ENCODE data around the gene KLHL41. TPM values are rescaled to one million over a fixed set of nuclear protein-coding genes. Genes with fewer than 3 reads are reported as not detected.

KLHL41 gene
- total and polyA plus RNA-seq, 2 of the 13 experiments (the other 11 are each of a cell fraction or from before 2014, with no cell fraction given) = 0.07 to 0.31 TPM

DNA sequence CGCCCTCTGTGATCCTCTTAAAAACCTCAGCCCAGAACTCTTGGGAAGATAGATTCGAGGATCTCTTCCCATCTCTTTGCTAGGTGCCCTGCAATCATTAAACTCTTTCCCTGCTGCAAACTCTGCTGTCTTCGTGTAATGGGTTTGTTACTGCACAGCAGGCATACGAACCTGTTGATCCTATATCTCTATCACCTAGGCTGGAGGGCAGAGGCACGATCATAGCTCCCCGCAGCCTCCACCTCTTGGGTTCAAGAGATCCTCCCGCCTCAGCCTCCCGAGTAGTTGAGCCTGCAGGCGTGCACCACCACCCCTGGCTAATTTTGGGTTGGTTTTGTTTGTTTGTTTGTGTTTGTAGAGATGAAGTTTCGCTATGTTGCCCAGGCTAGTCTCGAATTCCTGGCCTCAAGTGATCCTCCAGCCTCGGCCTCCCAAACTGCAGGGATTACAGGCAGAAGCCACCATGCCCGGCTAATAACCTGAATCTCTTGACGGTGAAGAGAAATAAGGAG is 30.7 kb upstream of the KLHL41 start (continued):
- TF ChIP-seq, protein P1, sequence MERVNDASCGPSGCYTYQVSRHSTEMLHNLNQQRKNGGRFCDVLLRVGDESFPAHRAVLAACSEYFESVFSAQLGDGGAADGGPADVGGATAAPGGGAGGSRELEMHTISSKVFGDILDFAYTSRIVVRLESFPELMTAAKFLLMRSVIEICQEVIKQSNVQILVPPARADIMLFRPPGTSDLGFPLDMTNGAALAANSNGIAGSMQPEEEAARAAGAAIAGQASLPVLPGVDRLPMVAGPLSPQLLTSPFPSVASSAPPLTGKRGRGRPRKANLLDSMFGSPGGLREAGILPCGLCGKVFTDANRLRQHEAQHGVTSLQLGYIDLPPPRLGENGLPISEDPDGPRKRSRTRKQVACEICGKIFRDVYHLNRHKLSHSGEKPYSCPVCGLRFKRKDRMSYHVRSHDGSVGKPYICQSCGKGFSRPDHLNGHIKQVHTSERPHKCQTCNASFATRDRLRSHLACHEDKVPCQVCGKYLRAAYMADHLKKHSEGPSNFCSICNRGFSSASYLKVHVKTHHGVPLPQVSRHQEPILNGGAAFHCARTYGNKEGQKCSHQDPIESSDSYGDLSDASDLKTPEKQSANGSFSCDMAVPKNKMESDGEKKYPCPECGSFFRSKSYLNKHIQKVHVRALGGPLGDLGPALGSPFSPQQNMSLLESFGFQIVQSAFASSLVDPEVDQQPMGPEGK (CRISPR knock-in tag; IDR thresholded peaks at IDR 0.05) = 0 out of 2 replicates have a peak, but pooled peaks have one; percentile 1
- TF ChIP-seq SETDB1 (CRISPR knock-in tag; IDR thresholded peaks at IDR 0.05; ENCODE audit: borderline replicate concordance) (0 out of 2 replicates have a peak, but pooled peaks have one; percentile 41), SMARCE1 (IDR thresholded peaks at IDR 0.05; ENCODE audit: borderline replicate concordance) (no peak), ZNF674 (CRISPR knock-in tag; IDR thresholded peaks at IDR 0.05; ENCODE audit: low read depth) (no peak)
- TF ChIP-seq, protein P2, sequence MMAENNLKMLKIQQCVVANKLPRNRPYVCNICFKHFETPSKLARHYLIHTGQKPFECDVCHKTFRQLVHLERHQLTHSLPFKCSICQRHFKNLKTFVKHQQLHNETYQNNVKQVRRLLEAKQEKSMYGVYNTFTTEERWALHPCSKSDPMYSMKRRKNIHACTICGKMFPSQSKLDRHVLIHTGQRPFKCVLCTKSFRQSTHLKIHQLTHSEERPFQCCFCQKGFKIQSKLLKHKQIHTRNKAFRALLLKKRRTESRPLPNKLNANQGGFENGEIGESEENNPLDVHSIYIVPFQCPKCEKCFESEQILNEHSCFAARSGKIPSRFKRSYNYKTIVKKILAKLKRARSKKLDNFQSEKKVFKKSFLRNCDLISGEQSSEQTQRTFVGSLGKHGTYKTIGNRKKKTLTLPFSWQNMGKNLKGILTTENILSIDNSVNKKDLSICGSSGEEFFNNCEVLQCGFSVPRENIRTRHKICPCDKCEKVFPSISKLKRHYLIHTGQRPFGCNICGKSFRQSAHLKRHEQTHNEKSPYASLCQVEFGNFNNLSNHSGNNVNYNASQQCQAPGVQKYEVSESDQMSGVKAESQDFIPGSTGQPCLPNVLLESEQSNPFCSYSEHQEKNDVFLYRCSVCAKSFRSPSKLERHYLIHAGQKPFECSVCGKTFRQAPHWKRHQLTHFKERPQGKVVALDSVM (CRISPR knock-in tag; IDR thresholded peaks at IDR 0.05) = peak; percentile 99
- TF ChIP-seq, protein P3, sequence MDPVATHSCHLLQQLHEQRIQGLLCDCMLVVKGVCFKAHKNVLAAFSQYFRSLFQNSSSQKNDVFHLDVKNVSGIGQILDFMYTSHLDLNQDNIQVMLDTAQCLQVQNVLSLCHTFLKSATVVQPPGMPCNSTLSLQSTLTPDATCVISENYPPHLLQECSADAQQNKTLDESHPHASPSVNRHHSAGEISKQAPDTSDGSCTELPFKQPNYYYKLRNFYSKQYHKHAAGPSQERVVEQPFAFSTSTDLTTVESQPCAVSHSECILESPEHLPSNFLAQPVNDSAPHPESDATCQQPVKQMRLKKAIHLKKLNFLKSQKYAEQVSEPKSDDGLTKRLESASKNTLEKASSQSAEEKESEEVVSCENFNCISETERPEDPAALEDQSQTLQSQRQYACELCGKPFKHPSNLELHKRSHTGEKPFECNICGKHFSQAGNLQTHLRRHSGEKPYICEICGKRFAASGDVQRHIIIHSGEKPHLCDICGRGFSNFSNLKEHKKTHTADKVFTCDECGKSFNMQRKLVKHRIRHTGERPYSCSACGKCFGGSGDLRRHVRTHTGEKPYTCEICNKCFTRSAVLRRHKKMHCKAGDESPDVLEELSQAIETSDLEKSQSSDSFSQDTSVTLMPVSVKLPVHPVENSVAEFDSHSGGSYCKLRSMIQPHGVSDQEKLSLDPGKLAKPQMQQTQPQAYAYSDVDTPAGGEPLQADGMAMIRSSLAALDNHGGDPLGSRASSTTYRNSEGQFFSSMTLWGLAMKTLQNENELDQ (CRISPR knock-in tag; IDR thresholded peaks at IDR 0.05; ENCODE audit: borderline replicate concordance) = no peak
- TF ChIP-seq, protein P4, sequence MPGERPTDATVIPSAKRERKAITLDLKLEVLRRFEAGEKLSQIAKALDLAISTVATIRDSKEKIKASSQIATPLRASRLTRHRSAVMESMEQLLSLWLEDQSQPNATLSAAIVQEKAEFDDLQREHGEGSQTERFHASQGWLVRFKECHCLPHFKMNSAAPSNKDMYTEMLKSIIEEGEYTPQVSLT (CRISPR knock-in tag; IDR thresholded peaks at IDR 0.05; ENCODE audit: borderline replicate concordance, low read depth) = no peak
- TF ChIP-seq, protein P5, sequence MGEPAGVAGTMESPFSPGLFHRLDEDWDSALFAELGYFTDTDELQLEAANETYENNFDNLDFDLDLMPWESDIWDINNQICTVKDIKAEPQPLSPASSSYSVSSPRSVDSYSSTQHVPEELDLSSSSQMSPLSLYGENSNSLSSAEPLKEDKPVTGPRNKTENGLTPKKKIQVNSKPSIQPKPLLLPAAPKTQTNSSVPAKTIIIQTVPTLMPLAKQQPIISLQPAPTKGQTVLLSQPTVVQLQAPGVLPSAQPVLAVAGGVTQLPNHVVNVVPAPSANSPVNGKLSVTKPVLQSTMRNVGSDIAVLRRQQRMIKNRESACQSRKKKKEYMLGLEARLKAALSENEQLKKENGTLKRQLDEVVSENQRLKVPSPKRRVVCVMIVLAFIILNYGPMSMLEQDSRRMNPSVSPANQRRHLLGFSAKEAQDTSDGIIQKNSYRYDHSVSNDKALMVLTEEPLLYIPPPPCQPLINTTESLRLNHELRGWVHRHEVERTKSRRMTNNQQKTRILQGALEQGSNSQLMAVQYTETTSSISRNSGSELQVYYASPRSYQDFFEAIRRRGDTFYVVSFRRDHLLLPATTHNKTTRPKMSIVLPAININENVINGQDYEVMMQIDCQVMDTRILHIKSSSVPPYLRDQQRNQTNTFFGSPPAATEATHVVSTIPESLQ (CRISPR knock-in tag; conservative IDR thresholded peaks at IDR 0.05) = no peak
- TF ChIP-seq, protein P6, sequence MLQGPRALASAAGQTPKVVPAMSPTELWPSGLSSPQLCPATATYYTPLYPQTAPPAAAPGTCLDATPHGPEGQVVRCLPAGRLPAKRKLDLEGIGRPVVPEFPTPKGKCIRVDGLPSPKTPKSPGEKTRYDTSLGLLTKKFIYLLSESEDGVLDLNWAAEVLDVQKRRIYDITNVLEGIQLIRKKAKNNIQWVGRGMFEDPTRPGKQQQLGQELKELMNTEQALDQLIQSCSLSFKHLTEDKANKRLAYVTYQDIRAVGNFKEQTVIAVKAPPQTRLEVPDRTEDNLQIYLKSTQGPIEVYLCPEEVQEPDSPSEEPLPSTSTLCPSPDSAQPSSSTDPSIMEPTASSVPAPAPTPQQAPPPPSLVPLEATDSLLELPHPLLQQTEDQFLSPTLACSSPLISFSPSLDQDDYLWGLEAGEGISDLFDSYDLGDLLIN (CRISPR knock-in tag; IDR thresholded peaks at IDR 0.05; ENCODE audit: borderline replicate concordance) = no peak

Data from HepG2 (cell line).